Measurements from ENCODE around the gene CNOT1.
A peak's percentile ranks its signal among the peaks of the same experiment; 100 is the strongest.
"Not testable (repeated sequence)": the region's sequence is repeated elsewhere in the genome, so short reads cannot be mapped to it uniquely, and the experiment has no call there.

The CNOT1 gene

DNA sequence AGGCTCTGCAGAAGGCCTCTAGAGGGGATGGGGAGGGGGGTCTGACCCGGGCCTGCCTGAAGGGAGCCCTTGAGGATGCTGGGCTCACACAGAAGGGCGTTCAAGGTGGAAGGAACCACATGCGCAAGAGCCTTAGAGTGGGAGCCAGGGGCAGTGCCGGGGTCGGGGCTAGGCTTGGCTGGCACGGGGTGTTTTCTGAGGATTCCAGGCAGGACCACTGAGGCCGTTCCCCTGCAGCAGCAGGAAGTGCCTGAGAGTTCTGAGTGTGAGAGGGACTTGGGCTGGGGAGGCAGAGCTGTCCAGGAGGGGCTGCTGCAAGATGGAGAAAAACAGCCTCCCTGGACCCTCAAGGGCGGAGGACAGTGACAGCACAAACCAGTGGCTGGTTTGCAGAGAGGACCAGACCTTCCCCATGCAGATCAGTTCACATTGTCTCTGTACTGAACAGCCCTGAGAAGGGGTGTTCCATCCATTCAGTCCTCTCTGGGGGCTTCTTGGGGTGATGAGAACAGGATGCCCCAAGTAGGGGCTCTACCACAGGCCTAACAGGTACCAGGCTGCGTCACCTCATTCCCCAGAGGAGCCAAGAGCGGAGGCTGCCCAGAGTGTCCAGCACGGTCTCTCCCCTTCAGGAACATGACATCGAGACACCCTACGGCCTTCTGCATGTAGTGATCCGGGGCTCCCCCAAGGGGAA is 126.3 kb downstream of the CNOT1 start:
- DNase-seq (ENCODE audit: low spot score) = no peak

DNA sequence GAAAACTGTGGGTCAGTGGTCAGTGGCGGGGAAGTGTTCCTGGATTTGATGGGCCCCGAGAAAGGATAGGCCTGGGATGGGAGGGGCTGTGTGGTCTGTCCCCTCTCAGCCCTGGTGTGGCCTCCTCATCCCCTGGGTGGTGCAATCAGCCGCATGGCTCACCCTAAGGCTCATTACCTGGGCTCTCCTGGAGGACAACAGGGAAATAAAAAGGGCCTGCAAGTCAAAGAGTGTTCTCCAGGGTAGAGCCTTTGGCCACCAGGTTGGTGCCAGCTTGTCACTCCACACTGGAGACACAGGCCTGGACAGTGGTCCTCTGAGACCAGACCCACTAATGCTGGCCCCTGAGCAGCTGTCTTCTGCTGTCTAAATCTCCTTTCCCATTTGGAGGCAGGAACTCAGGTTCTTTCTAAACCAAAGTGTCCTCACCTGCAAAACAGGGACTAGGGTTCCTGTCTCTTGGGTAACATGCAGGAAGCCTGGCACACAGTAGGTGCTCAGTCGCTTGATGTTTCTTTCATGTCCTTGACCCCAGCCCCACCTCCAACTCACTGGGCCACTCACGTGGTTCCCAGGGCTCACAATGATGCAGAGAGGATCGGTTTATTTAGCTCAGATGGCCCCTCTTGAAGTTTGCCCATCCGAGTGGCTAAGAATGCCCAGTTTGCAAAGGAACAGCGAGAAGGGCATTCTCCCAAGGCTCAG is 127.3 kb downstream of the CNOT1 start:
- DNase-seq (ENCODE audit: low spot score) = no peak

DNA sequence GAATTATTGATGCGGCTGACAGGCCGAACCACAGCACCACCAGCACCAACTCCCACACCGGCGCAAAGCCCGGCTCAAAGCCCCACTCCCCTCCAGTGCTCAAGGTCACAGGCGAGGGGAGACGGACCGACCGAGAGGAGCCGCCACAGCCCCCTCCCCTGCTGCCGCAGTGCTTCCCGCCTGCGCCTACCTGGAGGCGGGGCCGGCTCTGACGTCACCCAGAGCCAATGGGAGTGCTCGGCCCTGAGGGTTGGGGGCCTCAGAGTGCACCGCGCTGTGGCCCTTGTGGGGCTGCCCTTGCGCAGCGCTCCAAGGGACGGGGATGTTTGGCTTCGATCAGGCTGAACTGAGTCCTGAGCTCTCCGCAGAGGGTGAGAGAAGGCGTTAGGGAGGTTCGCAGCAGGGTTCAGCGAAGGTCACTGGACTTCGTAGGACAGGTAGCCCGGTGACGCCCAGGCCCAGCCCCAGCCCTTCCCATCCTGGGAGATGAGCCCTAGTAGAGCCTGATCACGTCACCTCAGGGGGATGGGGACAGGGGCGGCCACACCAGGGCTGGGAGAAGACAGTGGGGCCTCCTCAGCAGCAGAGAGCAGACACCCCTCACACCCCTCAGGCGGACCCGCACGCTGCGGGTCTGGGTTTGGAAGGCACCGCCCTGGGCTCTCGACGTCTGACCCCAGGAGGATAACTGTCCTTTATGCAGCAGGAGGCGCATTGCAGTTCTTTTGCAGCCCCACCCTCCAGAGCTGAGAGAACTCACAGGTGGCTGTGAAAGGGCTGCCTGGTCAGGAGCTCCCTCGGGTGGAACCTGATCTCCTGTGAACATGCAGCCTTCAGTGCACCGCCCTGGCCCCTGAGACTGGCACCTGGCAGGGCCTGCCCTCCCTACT is 128.1 kb downstream of the CNOT1 start:
- DNase-seq (ENCODE audit: low spot score) = peak; percentile 34

DNA sequence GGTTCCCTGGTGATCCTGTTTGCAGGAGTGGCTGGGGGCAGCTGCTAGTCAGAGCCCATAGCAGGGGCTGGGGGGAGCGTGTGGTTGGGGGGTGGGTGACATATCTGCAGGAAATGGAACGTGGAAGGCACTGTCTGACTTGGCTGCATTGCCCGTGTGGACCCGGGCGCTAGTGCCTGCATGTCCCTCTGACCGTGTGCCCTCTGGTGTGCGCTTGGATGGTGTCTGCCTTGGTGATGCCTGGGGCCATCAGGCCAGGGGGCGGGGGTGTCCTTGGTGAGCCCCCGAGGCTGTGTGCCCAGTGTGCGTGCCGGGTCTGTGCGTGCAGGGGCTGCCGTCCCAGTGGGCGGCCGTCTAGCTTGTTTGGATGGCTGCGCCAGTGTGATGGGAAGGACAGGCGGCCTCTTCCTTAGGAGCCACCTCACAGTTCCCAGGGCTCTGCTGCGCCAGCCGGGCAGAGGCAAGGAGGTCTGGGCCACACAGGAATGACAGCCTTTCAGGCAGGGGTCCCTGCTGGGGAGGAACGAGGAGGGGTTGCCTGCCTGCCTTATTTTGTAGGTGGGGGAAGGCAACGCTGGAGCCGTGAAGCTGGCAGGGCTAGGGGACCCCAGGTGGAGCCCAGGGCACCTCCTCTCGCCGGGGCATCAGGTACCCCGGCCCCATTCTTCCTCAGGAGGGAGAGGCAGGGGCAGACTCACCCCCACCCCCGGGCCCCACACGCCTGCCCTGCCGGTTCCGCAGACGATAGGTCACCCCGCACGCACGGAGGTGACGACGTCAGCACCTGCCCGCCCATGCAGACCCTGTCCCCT is 129.0 kb downstream of the CNOT1 start:
- peak; percentile 25 for DNase-seq (ENCODE audit: low spot score)

DNA sequence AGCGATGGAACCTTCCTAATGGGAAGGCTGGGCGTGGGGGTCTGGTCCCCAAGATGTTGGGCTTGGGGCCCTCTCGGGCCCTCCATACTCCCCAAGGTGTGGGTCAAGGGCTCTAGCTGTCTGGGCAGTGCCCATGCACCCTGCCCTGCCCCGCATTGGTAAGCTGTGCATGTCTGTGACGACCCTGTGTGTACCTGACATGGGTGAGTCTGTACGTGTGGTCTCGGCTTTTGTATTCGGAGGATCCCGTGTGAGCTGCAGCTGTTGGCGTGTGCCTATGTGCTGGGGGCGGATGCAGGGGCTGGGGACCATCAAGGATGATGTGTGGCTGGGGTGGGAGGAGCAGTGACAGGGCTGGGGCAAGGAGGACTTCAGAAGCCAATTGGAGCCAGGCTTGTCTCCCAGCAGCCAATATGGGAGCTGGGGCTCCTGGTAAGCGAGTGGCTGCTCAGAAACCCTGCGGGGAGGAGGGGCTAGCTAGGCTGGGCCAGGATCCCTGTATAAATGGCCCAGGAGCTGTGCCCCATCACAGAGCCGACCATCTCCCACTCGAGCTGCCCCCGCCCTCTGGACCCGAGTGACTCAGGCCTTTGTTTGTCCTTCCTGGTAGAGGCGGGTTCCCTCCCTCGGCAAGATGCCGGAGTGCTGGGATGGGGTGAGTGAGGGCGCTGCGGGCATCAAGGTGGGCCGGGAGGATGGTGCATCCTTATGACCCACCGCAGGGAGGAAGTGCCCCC is 129.8 kb downstream of the CNOT1 start, which contains the start of gene NDRG4:
Gene NDRG4 (plus strand): TSS at position 529 of the 737 bp plus-strand sequence. CDS start 106 bp downstream, at position 635.
- DNase-seq (ENCODE audit: low spot score) = peak; percentile 92

DNA sequence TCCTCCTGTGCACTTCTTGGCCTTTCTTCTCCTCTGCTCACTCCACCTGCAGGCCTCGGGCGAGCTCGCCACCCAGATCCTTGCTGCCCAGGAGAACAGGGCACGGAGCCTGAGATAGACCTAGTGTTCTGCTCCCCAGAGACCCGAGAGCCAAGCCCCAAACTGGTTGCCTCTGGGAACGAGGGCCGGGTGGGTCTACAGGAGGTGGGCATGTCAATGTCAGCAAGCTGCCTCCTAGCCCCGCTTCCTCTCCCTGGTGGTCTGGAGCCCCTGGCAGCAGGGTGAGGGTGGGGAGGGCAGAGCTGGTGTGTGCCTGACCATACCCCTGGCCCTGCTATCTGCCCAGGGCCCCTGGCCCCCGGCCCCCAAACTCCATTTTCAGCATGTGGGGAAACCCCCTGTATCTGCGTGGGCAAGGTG is 130.5 kb downstream of the CNOT1 start:
- DNase-seq (ENCODE audit: low spot score) = no peak

DNA sequence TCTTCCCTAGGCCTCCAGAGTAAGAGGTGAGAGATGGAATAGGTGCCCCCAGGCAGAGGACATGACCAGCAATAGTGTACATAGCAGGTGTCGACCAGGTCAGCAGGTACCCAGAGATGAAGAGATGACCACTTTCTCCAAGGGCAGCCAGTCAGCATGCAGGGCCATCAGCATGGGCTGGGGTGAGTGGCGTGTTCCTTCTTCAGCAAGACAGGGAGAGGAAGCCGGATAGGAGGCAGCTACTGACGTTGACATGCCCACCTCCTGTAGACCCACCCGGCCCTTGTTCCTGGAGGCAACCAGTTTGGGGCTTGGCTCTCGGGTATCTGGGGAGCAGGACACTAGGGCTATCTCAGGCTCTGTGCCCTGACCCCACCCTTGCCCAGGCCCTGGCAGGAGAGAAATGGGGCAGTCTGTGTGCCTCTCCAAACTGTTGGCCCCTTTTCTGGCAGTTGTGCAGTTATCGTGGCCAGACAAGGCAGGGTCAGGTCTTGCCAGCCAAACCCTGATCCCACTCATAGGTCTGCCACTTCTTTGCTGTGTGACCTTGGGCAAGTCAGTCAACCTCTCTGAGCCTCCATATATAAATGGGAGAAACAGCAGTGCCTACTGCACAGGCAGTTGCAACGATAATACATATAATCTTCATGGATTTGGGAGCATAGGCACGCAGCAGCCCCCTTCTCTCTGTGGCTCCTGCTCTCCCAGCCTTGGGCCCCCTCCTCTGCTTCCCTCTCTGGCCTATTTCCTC is 131.1 kb downstream of the CNOT1 start:
- DNase-seq (ENCODE audit: low spot score) = no peak

DNA sequence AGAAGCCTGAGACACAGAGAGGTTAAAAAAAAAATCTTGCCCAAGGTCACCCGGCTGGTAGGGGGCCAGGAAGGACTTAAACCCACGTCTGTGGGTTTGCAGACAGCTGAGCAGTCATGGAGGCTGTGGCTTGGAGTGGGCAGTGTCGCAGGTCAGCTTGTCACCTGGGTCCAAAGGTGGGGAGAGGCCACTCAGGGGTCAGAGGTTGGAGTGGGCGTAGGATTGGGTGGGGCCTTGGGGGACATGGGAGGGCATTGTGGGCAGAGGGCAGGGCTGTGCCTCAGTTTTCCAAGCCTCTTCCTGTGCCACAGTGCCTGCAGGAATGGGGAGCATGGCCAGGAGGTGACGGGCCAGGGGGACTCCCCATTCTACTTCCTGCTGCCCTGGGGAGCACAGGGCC is 131.7 kb downstream of the CNOT1 start:
- DNase-seq (ENCODE audit: low spot score) = no peak

DNA sequence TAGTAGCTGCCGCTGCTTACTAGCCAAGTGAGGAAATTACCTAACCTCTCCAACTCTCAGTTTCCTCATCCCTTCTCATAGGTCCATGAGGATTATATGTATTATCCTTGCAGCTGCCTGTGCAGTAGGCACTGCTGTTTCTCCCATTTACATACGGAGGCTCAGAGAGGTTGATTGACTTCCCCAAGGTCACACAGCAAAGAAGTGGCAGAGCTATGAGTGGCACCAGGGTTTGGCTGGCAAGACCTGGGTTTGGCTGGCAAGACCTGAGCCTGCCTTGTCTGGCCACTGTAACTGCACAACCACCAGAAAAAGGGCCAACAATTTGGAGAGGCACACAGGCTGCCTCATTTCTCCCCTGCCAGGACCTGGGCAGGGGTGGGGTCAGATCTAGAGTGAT is 132.2 kb downstream of the CNOT1 start:
- no peak for DNase-seq (ENCODE audit: low spot score)

DNA sequence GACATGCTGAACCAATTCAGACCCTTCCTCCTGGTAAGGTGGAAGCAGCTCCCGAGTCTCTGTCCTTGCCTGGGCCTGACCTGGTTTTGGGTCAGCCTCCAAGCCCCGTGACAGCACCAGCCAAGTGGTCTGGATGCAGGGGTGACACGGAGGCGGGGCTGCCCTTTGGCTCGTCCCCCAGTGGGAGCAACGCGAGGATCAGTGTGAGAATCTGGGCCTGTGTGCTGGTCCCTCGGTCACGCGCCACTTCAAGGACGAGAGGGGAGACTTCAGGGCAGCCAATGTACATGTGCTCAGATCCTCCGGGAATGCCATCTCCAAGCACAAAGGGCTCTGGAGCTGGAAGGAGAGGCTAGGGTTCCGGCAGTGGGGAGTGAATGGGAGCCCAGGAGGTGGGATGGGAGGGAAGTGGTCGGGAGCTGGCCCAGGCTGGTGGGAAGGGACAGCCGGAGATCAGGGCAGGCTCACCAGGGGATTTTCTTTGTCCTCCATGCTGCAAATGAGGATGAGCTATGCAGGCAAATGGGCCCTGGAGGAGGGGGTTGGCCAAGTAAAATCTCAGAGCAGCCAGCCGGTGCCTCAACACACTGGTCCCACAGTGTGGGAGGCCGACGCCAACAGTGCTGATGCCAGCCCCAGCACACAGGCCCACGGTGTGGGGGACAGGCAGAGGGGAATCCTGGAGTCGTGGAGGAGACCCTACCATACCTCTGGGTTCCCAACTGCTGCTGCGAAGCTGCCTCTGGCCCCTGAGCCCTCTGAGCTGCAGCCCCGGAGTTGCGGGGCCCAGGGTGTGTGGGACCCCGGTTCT is 133.9 kb downstream of the CNOT1 start:
- DNase-seq (ENCODE audit: low spot score) = peak; percentile 41

DNA sequence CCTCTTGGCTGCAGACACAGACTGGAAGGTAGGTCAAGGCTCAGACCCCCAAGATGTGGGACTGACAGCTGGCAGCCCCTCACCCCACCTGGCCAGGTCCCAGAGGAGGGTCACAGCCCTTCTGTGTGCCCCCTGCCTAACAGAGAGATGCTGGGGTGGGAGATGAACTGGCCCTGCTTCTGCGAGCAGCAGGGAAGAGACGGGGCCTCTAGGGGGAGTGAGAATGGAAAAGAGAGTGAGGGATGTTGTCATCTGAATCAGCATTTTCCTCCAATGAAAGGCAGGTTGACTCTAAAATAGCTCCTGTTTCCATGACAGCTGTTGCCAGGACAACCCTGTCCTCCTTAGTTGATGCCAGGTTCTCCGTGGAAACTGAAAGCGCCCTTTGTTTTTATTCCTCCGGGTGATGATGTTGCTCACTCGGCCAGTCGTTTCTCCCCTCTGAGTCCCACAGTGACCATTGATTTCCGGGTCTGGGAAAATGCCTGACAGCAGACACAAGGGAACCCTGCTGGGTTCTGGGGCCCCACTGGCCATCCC is 134.6 kb downstream of the CNOT1 start:
- peak; percentile 93 for DNase-seq (ENCODE audit: low spot score)

DNA sequence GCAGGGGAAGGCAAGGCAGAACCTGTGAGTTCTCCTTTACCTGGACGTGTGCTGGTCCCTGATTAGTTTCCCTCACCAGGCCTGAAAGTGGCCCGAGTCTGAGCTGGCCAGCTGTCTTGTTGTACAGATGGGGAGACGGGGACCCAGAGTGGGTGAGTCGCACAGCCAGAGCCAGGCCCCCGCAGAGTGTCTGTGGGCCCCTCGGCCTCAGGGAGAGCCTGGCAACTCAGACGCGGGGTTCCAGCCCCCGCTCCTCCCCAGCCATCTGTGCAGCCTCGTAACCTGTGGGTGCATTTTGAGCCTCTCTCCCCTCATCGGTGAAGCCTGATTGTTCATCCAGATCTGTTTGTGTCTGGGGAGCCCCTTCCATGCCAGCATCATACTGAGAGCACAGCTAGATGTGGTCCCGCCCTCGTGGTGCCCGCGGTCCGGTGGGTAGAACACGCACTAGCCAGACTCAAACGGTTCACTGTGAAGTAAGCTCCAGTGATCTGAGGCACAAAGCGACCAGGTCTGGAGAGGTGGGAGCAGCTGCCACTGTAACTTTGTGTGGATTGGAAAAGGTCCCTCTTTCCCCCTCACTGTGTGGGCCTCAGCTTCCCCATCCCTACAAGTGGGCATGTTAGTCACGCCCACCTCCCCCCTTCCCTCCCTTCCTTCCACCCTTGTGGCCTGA is 135.7 kb downstream of the CNOT1 start:
- DNase-seq (ENCODE audit: low spot score) = no peak

DNA sequence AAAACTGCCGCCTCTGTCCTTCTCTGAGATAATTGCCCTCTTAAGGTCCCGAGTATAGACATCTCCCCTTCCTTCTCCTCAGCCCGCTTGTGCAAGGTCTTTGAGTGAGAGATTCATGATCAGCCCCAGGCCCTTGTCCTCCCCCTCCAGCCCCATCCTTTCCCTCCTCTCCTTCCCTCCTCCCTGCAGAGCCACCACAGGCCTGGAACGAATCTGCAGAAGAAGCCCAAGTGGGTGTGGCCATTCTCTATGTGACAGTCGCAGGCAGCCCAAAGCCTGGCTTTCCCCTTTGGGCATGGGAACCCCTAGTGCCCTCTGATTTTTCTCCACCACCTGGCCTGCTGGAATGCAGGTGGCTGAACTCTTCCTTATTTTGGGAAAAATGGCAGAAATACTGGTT is 136.9 kb downstream of the CNOT1 start:
- DNase-seq (ENCODE audit: low spot score) = no peak

DNA sequence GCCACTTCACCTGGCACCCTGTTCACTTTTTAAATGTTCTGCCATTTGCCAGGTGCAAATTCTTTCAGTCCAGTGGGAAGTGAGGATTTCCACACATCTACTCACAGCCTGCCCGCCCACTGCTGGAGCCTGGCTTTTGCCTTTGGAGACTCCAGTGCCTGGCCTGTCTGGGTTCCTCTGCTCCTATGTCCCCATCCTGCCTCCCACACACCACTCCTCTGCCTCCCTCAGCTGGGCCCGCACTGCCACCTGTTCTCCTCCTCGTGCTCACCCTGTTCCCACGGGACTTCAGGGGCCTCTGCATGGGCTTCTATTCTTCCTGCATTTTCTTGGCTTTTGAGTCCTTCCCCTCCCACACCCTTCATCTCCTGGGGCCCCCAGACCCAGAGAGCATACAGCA is 137.6 kb downstream of the CNOT1 start:
- no peak for DNase-seq (ENCODE audit: low spot score)

DNA sequence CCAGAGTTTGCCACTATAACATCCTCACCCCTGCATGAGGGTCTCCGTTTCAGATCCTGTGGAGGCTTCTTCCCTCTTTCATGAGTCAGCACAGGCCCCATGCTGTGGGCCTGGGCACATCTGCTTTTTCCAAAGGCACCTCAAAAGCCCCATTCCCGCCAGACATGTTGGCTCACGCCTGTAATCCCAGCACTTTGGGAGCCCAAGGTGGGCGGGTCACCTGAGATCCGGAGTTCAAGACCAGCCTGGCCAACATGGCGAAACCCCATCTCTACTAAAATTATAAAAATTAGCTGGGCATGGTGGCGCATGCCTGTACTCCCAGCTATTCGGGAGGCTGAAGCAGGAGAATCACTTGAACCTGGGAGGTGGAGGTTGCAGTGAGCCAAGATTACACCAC is 139.1 kb downstream of the CNOT1 start:
- not testable (repeated sequence) for DNase-seq (ENCODE audit: low spot score)

DNA sequence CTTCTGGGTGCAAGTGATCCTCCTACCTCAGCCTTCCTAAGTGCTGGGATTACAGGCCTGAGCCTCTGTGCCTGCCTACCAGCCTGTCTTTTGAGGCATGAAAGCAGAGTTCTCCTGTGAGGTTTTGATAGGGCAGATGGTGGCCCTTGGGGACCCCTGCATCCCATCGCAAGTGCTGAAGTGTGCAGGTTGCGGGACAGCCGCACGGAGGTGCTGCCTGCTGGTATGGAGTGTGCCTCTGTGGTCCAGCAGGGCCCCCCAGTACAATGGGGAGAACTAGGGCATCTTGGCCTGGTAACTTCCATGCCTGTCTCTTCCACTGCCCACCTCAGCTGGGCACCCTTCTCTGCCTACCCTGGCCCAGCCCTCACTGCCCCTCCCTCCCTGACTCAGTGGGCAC is 139.6 kb downstream of the CNOT1 start:
- no peak for DNase-seq (ENCODE audit: low spot score)

DNA sequence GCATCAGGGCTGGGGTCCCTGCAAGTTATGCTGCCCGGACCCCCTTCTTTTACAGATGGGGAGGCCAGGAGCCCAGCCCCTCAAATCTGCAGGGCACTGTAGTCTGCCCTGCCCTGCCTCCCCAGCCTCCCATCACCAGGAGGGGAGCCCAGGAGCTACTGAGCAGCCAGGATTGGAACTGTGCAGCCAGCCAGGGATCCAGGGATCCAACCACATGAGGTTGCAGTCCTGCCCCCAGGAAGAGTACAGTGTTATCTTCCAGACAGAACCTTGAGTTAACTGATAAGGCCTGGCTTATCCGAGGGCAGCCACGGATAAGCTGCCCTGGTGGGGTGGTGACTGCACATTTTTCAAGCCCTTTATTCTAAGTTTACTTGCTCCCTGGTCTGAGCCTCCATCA is 141.1 kb downstream of the CNOT1 start:
- DNase-seq (ENCODE audit: low spot score) = no peak

DNA sequence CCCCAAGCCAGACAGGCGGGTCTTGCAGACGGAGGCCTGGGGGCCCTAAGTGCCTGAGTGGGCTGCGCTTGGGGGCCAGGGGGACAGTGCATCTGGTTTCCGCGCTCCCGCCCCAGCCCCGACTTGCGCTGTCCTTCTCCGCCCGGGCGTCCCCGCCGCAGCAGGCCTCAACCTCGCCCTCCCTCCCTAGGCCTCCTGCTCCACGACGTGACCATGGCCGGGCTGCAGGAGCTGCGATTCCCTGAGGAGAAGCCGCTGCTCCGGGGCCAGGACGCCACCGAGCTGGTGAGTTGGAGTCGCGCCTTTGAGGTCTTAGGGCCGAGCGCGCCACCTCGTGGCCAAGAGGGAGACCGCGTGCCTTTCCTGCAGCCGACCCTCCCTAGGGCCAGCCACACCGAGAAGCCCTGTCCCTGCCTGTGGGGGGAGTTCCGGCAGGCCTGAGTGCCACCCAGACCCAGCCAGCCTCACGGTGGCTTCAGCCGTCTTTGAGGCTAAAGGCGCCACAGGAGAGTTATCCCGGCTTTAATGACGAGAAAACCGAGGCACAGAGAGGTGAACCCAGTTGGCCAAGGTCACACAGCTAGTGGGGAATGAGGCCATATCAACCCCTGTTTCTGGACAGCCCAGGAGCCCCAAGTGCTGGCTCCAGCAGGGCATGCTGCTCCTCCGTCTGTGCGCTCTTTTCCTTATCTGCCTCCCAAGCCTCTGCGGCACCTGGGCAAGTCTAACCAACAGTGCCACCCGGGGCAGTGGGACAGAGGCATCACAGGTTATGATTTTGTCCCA is 141.9 kb downstream of the CNOT1 start:
- DNase-seq (ENCODE audit: low spot score) = peak; percentile 66

Measured in globus pallidus (tissue), 1 donor.